Trophoblast cell (in vitro differentiated cells and primary cell): Measurements from ENCODE around the gene KLHL21.
A peak's percentile ranks its signal among the peaks of the same experiment; 100 is the strongest.

Experiments
- DNase-seq, 2 donors: peaks; one replicate each; pipeline ENCODE4 v3.0.0-alpha.2; 2016
- H2AFZ ChIP-seq: 2 replicates; pipeline ENCODE4 v1.6.1; 2013; ENCODE audit warnings: low read length, moderate library complexity, mild to moderate bottlenecking; ENCODE audit not compliant: insufficient read depth, poor library complexity
- H2AK5ac ChIP-seq: 2 replicates; pipeline ENCODE4 v1.6.1; 2013; ENCODE audit warnings: mild to moderate bottlenecking, low read length
- H2BK120ac ChIP-seq: 2 replicates; pipeline ENCODE4 v1.6.1; 2013; ENCODE audit warnings: low read length, mild to moderate bottlenecking, moderate library complexity; ENCODE audit not compliant: insufficient read depth, poor library complexity
- H2BK12ac ChIP-seq: 2 replicates; pipeline ENCODE4 v1.6.1; 2013; ENCODE audit warnings: mild to moderate bottlenecking, low read length, moderate library complexity
- H2BK5ac ChIP-seq: 2 replicates; pipeline ENCODE4 v1.6.1; 2013; ENCODE audit warnings: low read length, low read depth, moderate library complexity, mild to moderate bottlenecking; ENCODE audit not compliant: poor library complexity
- H3K14ac ChIP-seq: 2 replicates; pipeline ENCODE4 v1.6.1; 2013; ENCODE audit warnings: mild to moderate bottlenecking, low read length
- H3K18ac ChIP-seq: 2 replicates; pipeline ENCODE4 v1.6.1; 2013; ENCODE audit warnings: mild to moderate bottlenecking, low read length
- H3K23ac ChIP-seq: 2 replicates; pipeline ENCODE4 v1.6.1; 2013; ENCODE audit warnings: low read length
- H3K27ac ChIP-seq: 2 replicates; pipeline ENCODE4 v1.5.1; 2013; ENCODE audit warnings: low read depth, mild to moderate bottlenecking, inconsistent platforms, low read length, moderate library complexity
- H3K27me3 ChIP-seq: 2 replicates; pipeline ENCODE4 v1.6.1; 2013; ENCODE audit warnings: inconsistent platforms, mild to moderate bottlenecking, low read length, moderate library complexity; ENCODE audit not compliant: insufficient read depth
- H3K36me3 ChIP-seq, 2 experiments: 1 replicate in 1 of 2; 2 replicates in 1 of 2; pipeline ENCODE4 v1.6.1; 2013; ENCODE audit warnings: low read length in 2 of 2, mild to moderate bottlenecking in 2 of 2, moderate library complexity in 1 of 2; ENCODE audit not compliant: insufficient read depth in 2 of 2, control insufficient read depth in 1 of 2
- H3K4ac ChIP-seq: 2 replicates; pipeline ENCODE4 v1.6.1; 2013; ENCODE audit warnings: low read depth, mild to moderate bottlenecking, low read length, moderate library complexity
- H3K4me1 ChIP-seq, 2 experiments: 1 replicate in 1 of 2; 2 replicates in 1 of 2; pipeline ENCODE4 v1.6.1; 2013; ENCODE audit warnings: low read length in 2 of 2, mild to moderate bottlenecking in 2 of 2, moderate library complexity in 1 of 2; ENCODE audit not compliant: insufficient read depth in 2 of 2, control insufficient read depth in 1 of 2
- H3K4me2 ChIP-seq: 2 replicates; pipeline ENCODE4 v1.6.1; 2013; ENCODE audit warnings: inconsistent platforms, mild to moderate bottlenecking, low read length, moderate library complexity
- H3K4me3 ChIP-seq: 2 replicates; pipeline ENCODE4 v1.5.1; 2013; ENCODE audit warnings: mild to moderate bottlenecking, low read depth, low read length, inconsistent platforms
- H3K79me1 ChIP-seq: one replicate; pipeline ENCODE4 v1.6.1; 2013; ENCODE audit warnings: low read length
- H3K79me2 ChIP-seq: 2 replicates; pipeline ENCODE4 v1.6.1; 2013; ENCODE audit warnings: low read length, mild to moderate bottlenecking; ENCODE audit not compliant: control insufficient read depth, insufficient read depth, poor library complexity
- H3K9ac ChIP-seq: 2 replicates; pipeline ENCODE4 v1.6.1; 2013; ENCODE audit warnings: mild to moderate bottlenecking, low read length
- H3K9me3 ChIP-seq: 2 replicates; pipeline ENCODE4 v1.6.1; 2013; ENCODE audit warnings: low read depth, mild to moderate bottlenecking, control low read depth, inconsistent platforms, low read length; ENCODE audit not compliant: insufficient read depth
- H4K12ac ChIP-seq: 2 replicates; pipeline ENCODE4 v1.6.1; 2013; ENCODE audit warnings: low read depth, mild to moderate bottlenecking, low read length, moderate library complexity
- H4K8ac ChIP-seq: 2 replicates; pipeline ENCODE4 v1.6.1; 2013; ENCODE audit warnings: low read depth, mild to moderate bottlenecking, low read length, moderate library complexity
- H4K91ac ChIP-seq: one replicate; pipeline ENCODE4 v1.6.1; 2013; ENCODE audit warnings: low read depth, mild to moderate bottlenecking, low read length, moderate library complexity
- WGBS: extraction: QIAGEN DNeasy Blood & Tissue Kit; methylation state at CpG from one replicate; pipeline ENCODE4 v1.1.7; 2013; ENCODE audit warnings: missing lambda C conversion rate; ENCODE audit not compliant: insufficient read length, insufficient coverage; ENCODE audit errors: extremely low coverage; 5-methylcytosine and 5-hydroxymethylcytosine counted together

The KLHL21 gene

DNA sequence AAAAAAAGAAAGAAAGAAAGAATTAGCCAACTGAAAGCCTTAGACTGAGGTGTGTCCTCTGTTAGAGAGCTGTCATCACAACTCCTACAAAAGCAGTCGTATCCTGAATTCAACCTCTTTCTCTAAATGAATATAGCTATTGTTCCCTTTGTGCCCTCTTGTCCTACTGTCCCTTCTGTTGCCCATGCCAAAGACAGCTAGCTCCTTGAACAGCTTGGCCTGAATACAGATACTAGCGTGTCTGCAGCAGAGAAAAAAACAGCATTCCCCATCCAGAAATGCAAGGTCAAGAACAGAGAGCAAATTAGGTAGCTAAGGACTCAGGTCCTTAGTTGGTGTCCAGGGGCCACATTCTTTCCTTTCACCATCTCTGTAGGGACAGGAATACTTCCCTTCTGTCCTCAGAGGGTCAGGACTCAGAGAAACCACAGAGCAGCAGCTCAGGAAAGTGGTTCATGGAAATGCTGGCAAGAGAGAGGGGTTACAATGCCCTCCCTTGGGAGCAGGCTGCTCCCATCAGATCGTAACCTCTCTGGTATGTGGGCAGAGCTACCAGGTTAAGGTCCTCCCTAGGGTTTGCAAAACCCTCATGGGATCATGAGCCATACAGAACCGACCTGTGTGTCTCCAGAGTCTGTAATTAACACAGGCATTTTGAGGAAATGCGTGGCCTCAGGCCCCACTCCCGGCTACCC is 24.7 kb downstream of the KLHL21 start:
- H3K27ac ChIP-seq = no peak overlapping the region
- H2BK120ac ChIP-seq = no peak overlapping the region
- no peak overlapping the region for H2AK5ac ChIP-seq
- no peak overlapping the region for H4K8ac ChIP-seq
- DNase-seq = peak; percentile 18 to 58
- no peak overlapping the region for H3K4me2 ChIP-seq
- H3K79me2 ChIP-seq = peaks cover 3% of the 10 kb centered on the region
- peaks cover 6% of the 10 kb centered on the region for H3K79me1 ChIP-seq
- no peak overlapping the region for H3K18ac ChIP-seq
- H3K27me3 ChIP-seq = no peaks in the 10 kb centered on the region
- H3K4me1 ChIP-seq = peaks cover 11 to 12% of the 10 kb centered on the region in 2 experiments
- no peak overlapping the region for H3K9ac ChIP-seq
- H3K36me3 ChIP-seq = peaks cover 0 to 8% of the 10 kb centered on the region in 2 experiments
- H2BK5ac ChIP-seq = no peak overlapping the region
- no peak overlapping the region for H3K4ac ChIP-seq
- H3K4me3 ChIP-seq = no peak overlapping the region
- no peak overlapping the region for H4K91ac ChIP-seq
- H3K9me3 ChIP-seq = peaks cover 3% of the 10 kb centered on the region
- H4K12ac ChIP-seq = no peak overlapping the region
- H3K14ac ChIP-seq = no peak overlapping the region
- H2BK12ac ChIP-seq = no peak overlapping the region
- no peak overlapping the region for H3K23ac ChIP-seq
- WGBS = no CpG with 5 or more reads among the region's 6 CpGs
- H2AFZ ChIP-seq = no peak overlapping the region

DNA sequence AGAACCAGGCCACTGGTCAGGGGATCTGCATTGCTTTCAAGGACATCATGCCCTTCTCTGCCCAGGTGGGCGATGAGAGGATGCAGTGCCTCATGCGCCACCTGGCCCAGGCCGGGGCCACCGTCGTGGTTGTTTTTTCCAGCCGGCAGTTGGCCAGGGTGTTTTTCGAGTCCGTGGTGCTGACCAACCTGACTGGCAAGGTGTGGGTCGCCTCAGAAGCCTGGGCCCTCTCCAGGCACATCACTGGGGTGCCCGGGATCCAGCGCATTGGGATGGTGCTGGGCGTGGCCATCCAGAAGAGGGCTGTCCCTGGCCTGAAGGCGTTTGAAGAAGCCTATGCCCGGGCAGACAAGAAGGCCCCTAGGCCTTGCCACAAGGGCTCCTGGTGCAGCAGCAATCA is 27.9 kb downstream of the KLHL21 start:
- Histone ChIP-seq H3K4me1 (peaks cover 5% of the 10 kb centered on the region in 2 experiments), H3K23ac (no peak overlapping the region), H2BK5ac (no peak overlapping the region)

DNA sequence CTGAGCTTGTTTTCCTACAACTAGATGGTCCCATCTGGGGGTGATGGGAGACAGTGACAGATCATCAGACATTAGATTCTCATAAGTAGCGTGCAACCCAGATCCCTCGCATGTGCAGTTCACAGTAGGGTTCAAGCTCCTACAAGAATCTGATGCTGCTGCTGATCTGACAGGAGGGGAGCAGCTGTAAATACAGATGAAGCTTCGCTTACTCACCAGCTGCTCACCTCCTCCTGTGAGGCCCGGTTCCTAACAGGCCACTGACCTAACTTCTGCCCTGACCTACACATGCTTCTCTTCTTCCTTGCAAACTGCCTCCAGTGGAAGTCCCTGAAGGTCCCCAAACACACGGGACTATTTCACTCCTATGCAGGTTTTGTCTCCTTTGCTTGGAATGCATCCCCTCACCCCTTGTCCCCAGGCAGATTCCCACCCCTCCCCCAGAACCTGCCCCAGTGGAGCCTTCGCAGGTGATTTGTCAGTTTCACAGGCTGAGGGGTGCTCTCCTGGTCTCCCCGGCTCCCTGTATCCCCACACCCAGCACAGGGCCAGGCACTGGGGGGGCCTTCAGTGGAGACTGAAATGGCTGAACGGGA is 28.5 kb downstream of the KLHL21 start:
- no peak overlapping the region for H4K8ac ChIP-seq
- peaks cover 0 to under 1% of the 10 kb centered on the region in 2 experiments for H3K4me1 ChIP-seq
- H4K12ac ChIP-seq = no peak overlapping the region
- no peak overlapping the region for H2BK5ac ChIP-seq
- no peak overlapping the region for H4K91ac ChIP-seq
- no peak overlapping the region for H2BK120ac ChIP-seq
- no peak overlapping the region for H3K14ac ChIP-seq
- no peaks in the 10 kb centered on the region for H3K36me3 ChIP-seq
- H3K9ac ChIP-seq = no peak overlapping the region
- H3K4ac ChIP-seq = no peak overlapping the region
- no peak for DNase-seq
- H2AFZ ChIP-seq = no peak overlapping the region
- no peaks in the 10 kb centered on the region for H3K79me2 ChIP-seq
- no peak overlapping the region for H3K18ac ChIP-seq
- peaks cover 7% of the 10 kb centered on the region for H3K9me3 ChIP-seq
- no peaks in the 10 kb centered on the region for H3K79me1 ChIP-seq
- no peak overlapping the region for H2AK5ac ChIP-seq
- H3K4me2 ChIP-seq = no peak overlapping the region
- H2BK12ac ChIP-seq = no peak overlapping the region
- no peaks in the 10 kb centered on the region for H3K27me3 ChIP-seq
- H3K4me3 ChIP-seq = no peak overlapping the region
- H3K27ac ChIP-seq = no peak overlapping the region
- no peak overlapping the region for H3K23ac ChIP-seq
- WGBS = no CpG with 5 or more reads among the region's 8 CpGs

More for the DNA sequence above, 27.9 kb downstream of the KLHL21 start:
- no peak overlapping the region for H4K8ac ChIP-seq
- no peak overlapping the region for H3K14ac ChIP-seq
- H3K27ac ChIP-seq = no peak overlapping the region
- peaks cover 3% of the 10 kb centered on the region for H3K79me1 ChIP-seq
- no peak for DNase-seq
- H2BK120ac ChIP-seq = no peak overlapping the region
- no peak overlapping the region for H3K4ac ChIP-seq
- no peak overlapping the region for H3K4me2 ChIP-seq
- no peak overlapping the region for H2BK12ac ChIP-seq
- H3K36me3 ChIP-seq = no peaks in the 10 kb centered on the region
- H3K18ac ChIP-seq = no peak overlapping the region
- H4K12ac ChIP-seq = no peak overlapping the region
- H2AFZ ChIP-seq = no peak overlapping the region
- H3K9me3 ChIP-seq = peaks cover 9% of the 10 kb centered on the region
- H3K27me3 ChIP-seq = no peaks in the 10 kb centered on the region
- H3K79me2 ChIP-seq = no peaks in the 10 kb centered on the region
- no peak overlapping the region for H3K4me3 ChIP-seq
- no peak overlapping the region for H4K91ac ChIP-seq
- H3K9ac ChIP-seq = no peak overlapping the region
- no peak overlapping the region for H2AK5ac ChIP-seq
- WGBS = no CpG with 5 or more reads among the region's 14 CpGs

DNA sequence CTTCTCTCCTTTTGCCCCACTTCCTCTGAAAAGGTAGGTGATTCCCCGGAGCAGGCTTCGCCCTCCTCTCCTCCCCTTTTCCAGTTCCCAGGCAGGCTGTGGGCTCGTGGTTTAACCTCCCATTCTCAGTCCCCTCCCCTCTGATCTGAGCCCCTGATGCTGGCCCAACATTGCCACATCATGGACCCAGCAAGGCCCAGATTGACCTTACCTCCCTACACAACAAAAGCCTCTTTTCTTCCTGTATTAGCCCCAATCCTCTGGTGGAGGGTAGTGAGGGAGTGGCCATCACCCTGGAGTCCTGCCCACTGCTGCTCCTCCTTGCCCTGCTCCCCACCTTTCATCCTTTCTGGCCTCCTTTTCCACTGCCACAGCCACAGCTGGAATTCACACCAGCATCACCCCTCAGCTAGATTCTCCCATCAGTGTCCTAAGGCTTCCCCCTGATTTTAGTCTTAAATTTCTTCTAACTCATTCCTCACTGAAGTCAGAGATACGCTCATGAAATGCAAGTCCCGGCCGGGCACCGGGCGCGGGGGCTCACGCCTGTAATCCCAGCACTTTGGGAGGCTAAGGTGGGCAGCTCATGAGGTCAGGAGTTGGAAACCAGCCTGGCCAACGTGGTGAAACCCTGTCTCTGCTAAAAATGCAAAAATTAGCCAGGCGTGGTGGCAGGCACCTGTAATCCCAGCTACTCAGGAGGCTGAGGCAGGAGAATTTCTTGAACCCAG is 29.9 kb downstream of the KLHL21 start:
- H3K18ac ChIP-seq = no peak overlapping the region
- no peaks in the 10 kb centered on the region for H3K79me1 ChIP-seq
- H2AFZ ChIP-seq = no peak overlapping the region
- H2BK5ac ChIP-seq = no peak overlapping the region
- H3K4me2 ChIP-seq = no peak overlapping the region
- no peak overlapping the region for H3K9ac ChIP-seq
- DNase-seq = no peak
- no peak overlapping the region for H4K8ac ChIP-seq
- no peaks in the 10 kb centered on the region for H3K36me3 ChIP-seq
- H3K79me2 ChIP-seq = no peaks in the 10 kb centered on the region
- no peaks in the 10 kb centered on the region for H3K4me1 ChIP-seq
- no CpG with 5 or more reads among the region's 12 CpGs for WGBS
- H3K9me3 ChIP-seq = peaks cover 7% of the 10 kb centered on the region
- H4K12ac ChIP-seq = no peak overlapping the region
- no peak overlapping the region for H3K14ac ChIP-seq
- H3K4me3 ChIP-seq = no peak overlapping the region
- H2BK12ac ChIP-seq = no peak overlapping the region
- no peak overlapping the region for H2AK5ac ChIP-seq
- H3K23ac ChIP-seq = no peak overlapping the region
- no peak overlapping the region for H2BK120ac ChIP-seq
- H4K91ac ChIP-seq = no peak overlapping the region
- no peak overlapping the region for H3K27ac ChIP-seq
- H3K4ac ChIP-seq = no peak overlapping the region
- no peaks in the 10 kb centered on the region for H3K27me3 ChIP-seq
